DOHH2 (cell line): Measurements from ENCODE around the gene DLG5.

ENCODE experiments used
- H3F3A ChIP-seq: fragments of 200-600 bp; sonication (generic), shearing (Covaris generic); 2 replicates; pipeline ENCODE4 v1.6.0; 2016; ENCODE audit warnings: antibody characterized with exemption, mild to moderate bottlenecking; ENCODE audit not compliant: control insufficient read depth, insufficient read depth
- H3K27ac ChIP-seq: fragments of 200-600 bp; sonication (generic); 2 replicates; pipeline ENCODE4 v1.5.1; 2014; ENCODE audit warnings: low read depth, mild to moderate bottlenecking, low read length, moderate library complexity
- H3K27me3 ChIP-seq: fragments of 200-600 bp; sonication (generic); 2 replicates; pipeline ENCODE4 v1.6.1; 2014; ENCODE audit warnings: mild to moderate bottlenecking, low read length, mixed read lengths; ENCODE audit not compliant: control insufficient read depth
- H3K36me3 ChIP-seq: fragments of 200-600 bp; sonication (generic); 2 replicates; pipeline ENCODE4 v1.6.1; 2014; ENCODE audit warnings: mild to moderate bottlenecking, low read length, moderate library complexity, mixed read lengths; ENCODE audit not compliant: control insufficient read depth
- H3K4me1 ChIP-seq: fragments of 200-600 bp; sonication (generic); 2 replicates; pipeline ENCODE4 v1.6.1; 2014; ENCODE audit warnings: mild to moderate bottlenecking, low read length, mixed read lengths; ENCODE audit not compliant: control insufficient read depth
- H3K4me2 ChIP-seq: fragments of 200-600 bp; sonication (generic); 2 replicates; pipeline ENCODE4 v1.6.0; 2014; ENCODE audit warnings: mild to moderate bottlenecking, low read length, moderate library complexity
- H3K4me3 ChIP-seq: fragments of 200-600 bp; sonication (generic); 2 replicates; pipeline ENCODE4 v1.5.1; 2014; ENCODE audit warnings: mild to moderate bottlenecking, low read length, mixed read lengths
- H3K79me2 ChIP-seq: fragments of 200-600 bp; sonication (generic); 2 replicates; pipeline ENCODE4 v1.6.1; 2014; ENCODE audit warnings: mild to moderate bottlenecking, low read length, mixed read lengths; ENCODE audit not compliant: control insufficient read depth
- H3K9me2 ChIP-seq: fragments of 200-600 bp; sonication (generic); replicated peaks from 2 replicates; pipeline ENCODE4 v1.6.1; 2014; ENCODE audit warnings: mild to moderate bottlenecking, low read length, mixed read lengths; ENCODE audit not compliant: control insufficient read depth
- H3K9me3 ChIP-seq: fragments of 200-600 bp; sonication (generic); 2 replicates; pipeline ENCODE4 v1.6.1; 2014; ENCODE audit warnings: antibody characterized with exemption, low read length, mixed read lengths; ENCODE audit not compliant: control insufficient read depth, insufficient read depth
- H4K20me1 ChIP-seq: fragments of 200-600 bp; sonication (generic); 2 replicates; pipeline ENCODE4 v1.6.0; 2014; ENCODE audit warnings: low read depth, mild to moderate bottlenecking, antibody characterized with exemption, low read length, moderate library complexity; ENCODE audit not compliant: control insufficient read depth, insufficient read depth
- CTCF ChIP-seq: fragments of 200-600 bp; sonication (generic); IDR thresholded peaks from one replicate; pipeline ENCODE4 v1.5.1; 2014; ENCODE audit warnings: antibody characterized with exemption, mild to moderate bottlenecking, low read depth, low read length; ENCODE audit not compliant: poor library complexity, severe bottlenecking
- EZH2phosphoT487 ChIP-seq: fragments of 200-600 bp; sonication (generic); IDR thresholded peaks from 2 replicates; pipeline ENCODE4 v1.6.1; 2017; ENCODE audit warnings: borderline replicate concordance, mild to moderate bottlenecking, antibody characterized with exemption, low read length, moderate library complexity, mixed read lengths

Gene DLG5

GRCh38 chr10:77911535-77912123 is 14.9 kb downstream of the DLG5 start:
- TF ChIP-seq CTCF (no peak), EZH2phosphoT487 (no peak)
- Histone ChIP-seq H3K4me2 (no peak overlapping the region), H4K20me1 (no peaks in the 10 kb centered on the region), H3K27me3 (no peaks in the 10 kb centered on the region), H3F3A (no peaks in the 10 kb centered on the region), H3K79me2 (no peaks in the 10 kb centered on the region), H3K36me3 (no peaks in the 10 kb centered on the region), H3K9me2 (no peaks in the 10 kb centered on the region), H3K27ac (no peak overlapping the region), H3K4me3 (no peak overlapping the region), H3K4me1 (no peaks in the 10 kb centered on the region), H3K9me3 (no peaks in the 10 kb centered on the region)

- H3K27ac ChIP-seq = no peak overlapping the region
- no peaks in the 10 kb centered on the region for H3K27me3 ChIP-seq
- H3K9me2 ChIP-seq = no peaks in the 10 kb centered on the region
- no peaks in the 10 kb centered on the region for H3K79me2 ChIP-seq
- H3K9me3 ChIP-seq = no peaks in the 10 kb centered on the region
- H4K20me1 ChIP-seq = no peaks in the 10 kb centered on the region
- no peaks in the 10 kb centered on the region for H3K4me1 ChIP-seq
- no peak overlapping the region for H3K4me3 ChIP-seq
- no peak overlapping the region for H3K4me2 ChIP-seq
- H3F3A ChIP-seq = no peaks in the 10 kb centered on the region
- no peaks in the 10 kb centered on the region for H3K36me3 ChIP-seq
- TF ChIP-seq EZH2phosphoT487 (no peak), CTCF (no peak)
Observed at GRCh38 chr10:77910524-77911145, 15.9 kb downstream of the DLG5 start.

- Histone ChIP-seq H3K27me3 (no peaks in the 10 kb centered on the region), H3K36me3 (no peaks in the 10 kb centered on the region), H3K4me1 (no peaks in the 10 kb centered on the region), H3K9me3 (no peaks in the 10 kb centered on the region), H3K4me3 (no peak overlapping the region), H3K9me2 (no peaks in the 10 kb centered on the region), H4K20me1 (no peaks in the 10 kb centered on the region), H3K79me2 (no peaks in the 10 kb centered on the region), H3K27ac (no peak overlapping the region), H3F3A (no peaks in the 10 kb centered on the region), H3K4me2 (no peak overlapping the region)
- TF ChIP-seq EZH2phosphoT487 (no peak), CTCF (no peak)
Observed at GRCh38 chr10:77909749-77910375, 16.7 kb downstream of the DLG5 start.
